IMR-90 (cell line): Measurements from ENCODE around the gene CALU. TPM values are rescaled to one million over a fixed set of nuclear protein-coding genes. Genes with fewer than 3 reads are reported as not detected.

Experiments used
- ATAC-seq: fragments of 200-7000 bp; cut with Tn5 transposase; 2 replicates; pipeline ENCODE4 v1.9.1; 2020; ENCODE audit warnings: low read depth, mild to moderate bottlenecking, moderate library complexity
- BruUV-seq: library from RNA; stranded (reverse); fragments of 400-500 nt; replicated peaks from 2 replicates; lab custom pipeline; 2021; lab: Mats Ljungman, UMichigan
- CTCF ChIA-PET: fragments of 300-600 bp; formaldehyde crosslinking; extraction: SDS; loops from one replicate; lab custom pipeline; 2021; ENCODE audit warnings: antibody characterized with exemption; lab: Yijun Ruan, JAX
- POLR2A ChIA-PET: fragments of 300-600 bp; sonication (Branson Sonifier 250); formaldehyde crosslinking; loops from one replicate; lab custom pipeline; 2022; ENCODE audit warnings: antibody characterized with exemption; ENCODE audit not compliant: unreplicated experiment; lab: Charles Lee
- DNase-seq: peaks from one replicate; pipeline ENCODE4 v3.0.0; 2013
- H2AFZ ChIP-seq: replicated peaks from 2 replicates; pipeline ENCODE3; 2013; ENCODE audit warnings: low read length, mild to moderate bottlenecking; ENCODE audit not compliant: poor library complexity
- H2AK5ac ChIP-seq: 2 replicates; pipeline ENCODE4 v1.6.1; 2013; ENCODE audit warnings: low read depth, low read length, inconsistent platforms
- H2AK9ac ChIP-seq: replicated peaks from 2 replicates; pipeline ENCODE3; 2013; ENCODE audit warnings: mild to moderate bottlenecking, low read depth, low read length, moderate library complexity; ENCODE audit not compliant: poor library complexity
- H2BK120ac ChIP-seq: 2 replicates; pipeline ENCODE4 v1.6.1; 2013; ENCODE audit warnings: low read depth, low read length, inconsistent platforms
- H2BK15ac ChIP-seq: 3 replicates; pipeline ENCODE4 v1.6.1; 2013; ENCODE audit warnings: low read depth, low read length, inconsistent platforms
- H2BK20ac ChIP-seq: 2 replicates; pipeline ENCODE4 v1.6.1; 2013; ENCODE audit warnings: low read depth, mild to moderate bottlenecking, inconsistent platforms, low read length, moderate library complexity
- H2BK5ac ChIP-seq: 2 replicates; pipeline ENCODE4 v1.6.1; 2013; ENCODE audit warnings: mild to moderate bottlenecking, low read depth, low read length, inconsistent platforms; ENCODE audit not compliant: poor library complexity, severe bottlenecking
- H3K14ac ChIP-seq: replicated peaks from 2 replicates; pipeline ENCODE4 v1.6.1; 2013; ENCODE audit warnings: low read depth, low read length, inconsistent platforms
- H3K18ac ChIP-seq: 2 replicates; pipeline ENCODE4 v1.6.1; 2013; ENCODE audit warnings: low read depth, low read length, control low read depth
- H3K23ac ChIP-seq: 2 replicates; pipeline ENCODE4 v1.6.1; 2013; ENCODE audit warnings: low read depth, low read length, inconsistent platforms
- H3K27ac ChIP-seq: 2 replicates; pipeline ENCODE4 v1.5.1; 2013; ENCODE audit warnings: mild to moderate bottlenecking, control low read depth, low read length; ENCODE audit not compliant: insufficient read depth
- H3K27me3 ChIP-seq: 2 replicates; pipeline ENCODE4 v1.6.1; 2013; ENCODE audit warnings: low read length; ENCODE audit not compliant: control insufficient read depth, insufficient read depth
- H3K36me3 ChIP-seq: 2 replicates; pipeline ENCODE4 v1.6.1; 2013; ENCODE audit warnings: low read length, mixed read lengths; ENCODE audit not compliant: control insufficient read depth, insufficient read depth
- H3K4ac ChIP-seq: 2 replicates; pipeline ENCODE4 v1.6.1; 2013; ENCODE audit warnings: low read depth, low read length, inconsistent platforms
- H3K4me1 ChIP-seq: 2 replicates; pipeline ENCODE4 v1.6.1; 2013; ENCODE audit warnings: low read length, mixed read lengths; ENCODE audit not compliant: control insufficient read depth, insufficient read depth
- H3K4me2 ChIP-seq: 2 replicates; pipeline ENCODE4 v1.6.1; 2013; ENCODE audit warnings: low read depth, mild to moderate bottlenecking, control low read depth, low read length, moderate library complexity
- H3K4me3 ChIP-seq: 2 replicates; pipeline ENCODE4 v1.5.1; 2013; ENCODE audit warnings: low read depth, mild to moderate bottlenecking, control low read depth, low read length, moderate library complexity; ENCODE audit not compliant: insufficient read depth
- H3K56ac ChIP-seq: 2 replicates; pipeline ENCODE4 v1.6.1; 2013; ENCODE audit warnings: low read length, inconsistent platforms; ENCODE audit not compliant: insufficient read depth; ENCODE audit errors: extremely low read depth
- H3K79me1 ChIP-seq, 2 experiments: 2 replicates each; pipeline ENCODE4 v1.6.1; 2013; ENCODE audit warnings: low read length in 2 of 2, inconsistent platforms in 1 of 2, low read depth in 1 of 2
- H3K9ac ChIP-seq: 2 replicates; pipeline ENCODE4 v1.6.1; 2013; ENCODE audit warnings: low read depth, low read length, control low read depth
- H3K9me1 ChIP-seq: 2 replicates; pipeline ENCODE4 v1.6.1; 2013; ENCODE audit warnings: low read length, inconsistent platforms; ENCODE audit not compliant: insufficient read depth
- H3K9me3 ChIP-seq: 2 replicates; pipeline ENCODE4 v1.6.1; 2013; ENCODE audit warnings: low read length; ENCODE audit not compliant: control insufficient read depth, insufficient read depth
- H4K20me1 ChIP-seq: 2 replicates; pipeline ENCODE4 v1.6.1; 2013; ENCODE audit warnings: low read length, inconsistent platforms; ENCODE audit not compliant: insufficient read depth
- H4K5ac ChIP-seq: 2 replicates; pipeline ENCODE4 v1.6.1; 2013; ENCODE audit warnings: mild to moderate bottlenecking, low read depth, low read length, control low read depth
- H4K8ac ChIP-seq, 2 experiments: 2 replicates each; pipeline ENCODE4 v1.6.1; 2013; ENCODE audit warnings: low read depth in 2 of 2, low read length in 2 of 2, control low read depth in 1 of 2, inconsistent platforms in 1 of 2
- H4K91ac ChIP-seq: 2 replicates; pipeline ENCODE4 v1.6.1; 2013; ENCODE audit warnings: low read depth, low read length, inconsistent platforms; ENCODE audit not compliant: insufficient read depth
- CEBPB ChIP-seq: IDR thresholded peaks from 2 replicates; pipeline ENCODE4 v1.6.1; 2012; ENCODE audit warnings: low read depth, low read length, improper control_type of control experiment
- FOS ChIP-seq: fragments of 150-350 bp; IDR thresholded peaks from 2 replicates; pipeline ENCODE4 v1.6.1; 2016; ENCODE audit warnings: low read depth, low read length
- POLR2A ChIP-seq: IDR thresholded peaks from 2 replicates; pipeline ENCODE4 v1.6.1; 2012; ENCODE audit warnings: mild to moderate bottlenecking, low read depth, low read length
- RAD21 ChIP-seq: IDR thresholded peaks from 2 replicates; pipeline ENCODE4 v1.6.1; 2012; ENCODE audit warnings: low read length, improper control_type of control experiment
- WGBS, 2 experiments: methylation state at CpG; one replicate each; pipeline versions ENCODE4 v1.1.5 to v1.1.7; 2013; ENCODE audit warnings: missing lambda C conversion rate in 2 of 2; ENCODE audit not compliant: insufficient read length in 1 of 2; ENCODE audit errors: extremely low coverage in 2 of 2; 5-methylcytosine and 5-hydroxymethylcytosine counted together
- dilution Hi-C: fragments of 300-500 bp; cut with HindIII; formaldehyde crosslinking; loops from one replicate; pipeline ENCODE4 v1.14.3; 2018; ENCODE audit warnings: low sequenced_read_pairs; ENCODE audit not compliant: unreplicated experiment
- in situ Hi-C: fragments of 300-500 bp; cut with MboI; formaldehyde crosslinking; loops from 3 replicates; pipeline ENCODE4 v1.14.3; 2019; ENCODE audit warnings: low sequenced_read_pairs, inconsistent platforms, mixed read lengths
- intact Hi-C: fragments of 100-400 bp; cut with micrococcal nuclease; formaldehyde crosslinking; loops from 2 replicates; pipeline ENCODE4 v1.10.0; 2022
- polyA plus RNA-seq, 3 experiments: library from polyadenylated mRNA; depleted of rRNA; stranded (reverse); fragments of >200 nt; gene quantifications; 2 replicates each; pipeline ENCODE4 v1.2.3, GENCODE V29; 2012; ENCODE audit warnings: low replicate concordance in 1 of 3
- total RNA-seq: library from RNA; depleted of rRNA; stranded (reverse); fragments of >200 nt; gene quantifications from 2 replicates; pipeline ENCODE4 v1.2.3, GENCODE V29; 2012

CALU gene
- total and polyA plus RNA-seq, 2 of the 4 experiments (the other 2 are of a cell fraction): 421 to 525 TPM

GRCh38 chr7:128728598-128728997, 10.6 kb upstream of the CALU start:
- H2BK120ac ChIP-seq: no peak overlapping the region
- H3K27me3 ChIP-seq: peaks cover 27% of the 10 kb centered on the region
- H3K4ac ChIP-seq: no peak overlapping the region
- no peak overlapping the region for H3K23ac ChIP-seq
- H2BK5ac ChIP-seq: no peak overlapping the region
- H3K27ac ChIP-seq: no peak overlapping the region
- dilution Hi-C loops (no loop called here), intact Hi-C loops (no loop called here), in situ Hi-C loops (no loop called here)
- TF ChIP-seq RAD21: no peak
- TF ChIP-seq FOS: 0 out of 2 replicates have a peak, but pooled peaks have one; percentile 8
- TF ChIP-seq CEBPB: peak; percentile 37
- no peak for TF ChIP-seq POLR2A
- DNase-seq (peak; percentile 72), ATAC-seq (peak; percentile 85)
- no peaks in the 10 kb centered on the region for H3K9me3 ChIP-seq
- H2AK5ac ChIP-seq: no peak overlapping the region
- CTCF ChIA-PET: interaction anchor here (1.0 kb wide), 1 partner anchor 9 kb away, joined by 3 read pairs; no protein-coding TSS in a partner anchor
- no CpG with 5 or more reads among the region's 2 CpGs for WGBS, 2 experiments
- H4K91ac ChIP-seq: no peak overlapping the region
- BruUV-seq: no TSS peak
- H4K5ac ChIP-seq: no peak overlapping the region
- H3K9me1 ChIP-seq: no peaks in the 10 kb centered on the region
- H3K4me1 ChIP-seq: no peaks in the 10 kb centered on the region; the same call in 1 of the 2 replicates
- POLR2A ChIA-PET: interaction anchor here (1.0 kb wide), 1 partner anchor 10 kb away, joined by 3 read pairs; no protein-coding TSS in a partner anchor
- H3K9ac ChIP-seq: no peak overlapping the region
- H3K56ac ChIP-seq: no peak overlapping the region
- no peak overlapping the region for H3K18ac ChIP-seq
- no peaks in the 10 kb centered on the region for H3K79me1 ChIP-seq
- H2AFZ ChIP-seq: no peak overlapping the region
- H3K36me3 ChIP-seq: no peaks in the 10 kb centered on the region
- no peak overlapping the region for H2BK20ac ChIP-seq
- H3K4me3 ChIP-seq: peak overlapping the region; percentile 15; the same call in 1 of the 2 replicates
- no peak overlapping the region for H4K8ac ChIP-seq
- no peak overlapping the region for H2AK9ac ChIP-seq
- H4K20me1 ChIP-seq: no peaks in the 10 kb centered on the region; the same call in 1 of the 2 replicates
- H2BK15ac ChIP-seq: no peak overlapping the region
- H3K4me2 ChIP-seq: peak overlapping the region; percentile 66
- H3K14ac ChIP-seq: no peak overlapping the region
